GM12872 (cell line): ENCODE results near the gene YEATS4.
A peak's percentile ranks its signal among the peaks of the same experiment; 100 is the strongest.

Experiments used
- CTCF ChIP-seq: IDR thresholded peaks from 3 replicates; pipeline ENCODE4 v1.5.1; 2011; ENCODE audit warnings: low read depth, mild to moderate bottlenecking, low read length, moderate library complexity; ENCODE audit not compliant: insufficient read depth

YEATS4 gene

GRCh38 chr12:69401940-69402339, 42.4 kb downstream of the YEATS4 start:
- TF ChIP-seq CTCF: no peak

GRCh38 chr12:69404851-69405565, 45.5 kb downstream of the YEATS4 start:
- TF ChIP-seq CTCF: no peak

- TF ChIP-seq CTCF: no peak
Measured at GRCh38 chr12:69405566-69405865, 46.0 kb downstream of the YEATS4 start.

- TF ChIP-seq CTCF: no peak
Measured at GRCh38 chr12:69406217-69406616, 46.7 kb downstream of the YEATS4 start.

- TF ChIP-seq CTCF: no peak
Measured at GRCh38 chr12:69410571-69410970, 51.0 kb downstream of the YEATS4 start.

- no peak for TF ChIP-seq CTCF
Measured at GRCh38 chr12:69412655-69413054, 53.1 kb downstream of the YEATS4 start.

- peak; percentile 61 for TF ChIP-seq CTCF
Measured at GRCh38 chr12:69415471-69416275, 56.1 kb downstream of the YEATS4 start.
